OCI-LY1 (cell line): ENCODE measurements around the gene ADH6.

ENCODE experiments used
- H2AFZ ChIP-seq: fragments of 200-600 bp; sonication (generic), shearing (Covaris generic); 2 replicates; pipeline ENCODE4 v1.6.0; 2014; ENCODE audit warnings: antibody characterized with exemption, mild to moderate bottlenecking, low read length
- H3F3A ChIP-seq: fragments of 200-600 bp; sonication (generic), shearing (Covaris generic); 2 replicates; pipeline ENCODE4 v1.6.0; 2014; ENCODE audit warnings: mild to moderate bottlenecking, antibody characterized with exemption, low read length, moderate library complexity; ENCODE audit not compliant: insufficient read depth
- H3K27ac ChIP-seq: fragments of 200-600 bp; sonication (generic); 2 replicates; pipeline ENCODE4 v1.5.1; 2014; ENCODE audit warnings: low read length, mixed run types, mild to moderate bottlenecking, low read depth; ENCODE audit not compliant: poor library complexity, severe bottlenecking
- H3K27me3 ChIP-seq: fragments of 200-600 bp; sonication (generic); 2 replicates; pipeline ENCODE4 v1.6.0; 2014; ENCODE audit warnings: antibody characterized with exemption, mild to moderate bottlenecking, low read length, moderate library complexity; ENCODE audit not compliant: insufficient read depth
- H3K36me3 ChIP-seq: fragments of 200-600 bp; sonication (generic); 2 replicates; pipeline ENCODE4 v1.6.1; 2014; ENCODE audit warnings: mild to moderate bottlenecking, antibody characterized with exemption, low read length, moderate library complexity, mixed read lengths; ENCODE audit not compliant: insufficient read depth
- H3K4me1 ChIP-seq: fragments of 200-600 bp; sonication (generic); 2 replicates; pipeline ENCODE4 v1.5.1; 2014; ENCODE audit warnings: mild to moderate bottlenecking, low read length, moderate library complexity; ENCODE audit not compliant: insufficient read depth, severe bottlenecking
- H3K4me2 ChIP-seq: fragments of 200-600 bp; sonication (generic), shearing (Covaris generic); 2 replicates; pipeline ENCODE4 v1.6.1; 2014; ENCODE audit warnings: low read length
- H3K4me3 ChIP-seq: fragments of 200-600 bp; sonication (generic); 2 replicates; pipeline ENCODE4 v1.5.1; 2014; ENCODE audit warnings: low read length, low read depth, mild to moderate bottlenecking, mixed read lengths; ENCODE audit not compliant: poor library complexity, severe bottlenecking
- H3K79me2 ChIP-seq: fragments of 200-600 bp; shearing (Covaris generic); 2 replicates; pipeline ENCODE4 v1.6.1; 2016; ENCODE audit warnings: mixed run types, low read length, mixed read lengths; ENCODE audit not compliant: insufficient read depth
- H3K9ac ChIP-seq: fragments of 200-600 bp; sonication (generic), shearing (Covaris generic); 2 replicates; pipeline ENCODE4 v1.6.1; 2014; ENCODE audit warnings: mild to moderate bottlenecking, low read length, mixed read lengths
- H3K9me2 ChIP-seq: fragments of 200-600 bp; sonication (generic), shearing (Covaris generic); 2 replicates; pipeline ENCODE4 v1.6.1; 2014; ENCODE audit warnings: low read depth, mild to moderate bottlenecking, low read length, mixed read lengths
- H3K9me3 ChIP-seq: fragments of 200-600 bp; shearing (Covaris generic); 2 replicates; pipeline ENCODE4 v1.6.1; 2014; ENCODE audit warnings: low read length, mixed read lengths
- H4K20me1 ChIP-seq: fragments of 200-600 bp; sonication (generic), shearing (Covaris generic); 2 replicates; pipeline ENCODE4 v1.6.0; 2016; ENCODE audit warnings: mild to moderate bottlenecking, low read length; ENCODE audit not compliant: insufficient read depth
- CTCF ChIP-seq: fragments of 200-600 bp; sonication (generic), shearing (Covaris generic); IDR thresholded peaks from 2 replicates; pipeline ENCODE4 v1.5.1; 2017; ENCODE audit warnings: mild to moderate bottlenecking, antibody characterized with exemption, low read length, moderate library complexity, mixed read lengths
- EZH2 ChIP-seq: fragments of 200-600 bp; sonication (generic), shearing (Covaris generic); IDR thresholded peaks from 2 replicates; pipeline ENCODE4 v1.8.0; 2017; ENCODE audit warnings: borderline replicate concordance, mixed run types, mild to moderate bottlenecking, antibody characterized with exemption, low read length, moderate library complexity, mixed read lengths

ADH6 gene

GRCh38 chr4:99202536-99202935 is 16.5 kb downstream of the ADH6 start:
- Histone ChIP-seq H3K36me3 (no peaks in the 10 kb centered on the region), H3K9me2 (no peaks in the 10 kb centered on the region), H3K27me3 (no peaks in the 10 kb centered on the region), H4K20me1 (no peaks in the 10 kb centered on the region), H2AFZ (no peak overlapping the region), H3K9ac (no peak overlapping the region), H3K79me2 (no peaks in the 10 kb centered on the region), H3K4me1 (no peaks in the 10 kb centered on the region), H3K4me3 (no peak overlapping the region), H3K27ac (no peak overlapping the region), H3F3A (no peaks in the 10 kb centered on the region), H3K9me3 (no peaks in the 10 kb centered on the region), H3K4me2 (no peak overlapping the region)
- TF ChIP-seq EZH2 = no peak
- no peak for TF ChIP-seq CTCF

GRCh38 chr4:99202094-99202493 is 17.0 kb downstream of the ADH6 start:
- Histone ChIP-seq H3K27me3 (no peaks in the 10 kb centered on the region), H3F3A (no peaks in the 10 kb centered on the region)

GRCh38 chr4:99201690-99202089 is 17.4 kb downstream of the ADH6 start:
- Histone ChIP-seq H3K9me2 (no peaks in the 10 kb centered on the region), H3K9ac (no peak overlapping the region), H3K36me3 (no peaks in the 10 kb centered on the region), H4K20me1 (no peaks in the 10 kb centered on the region), H3K27me3 (no peaks in the 10 kb centered on the region), H2AFZ (no peak overlapping the region), H3K4me2 (no peak overlapping the region), H3F3A (no peaks in the 10 kb centered on the region), H3K9me3 (no peaks in the 10 kb centered on the region), H3K4me3 (no peak overlapping the region), H3K79me2 (no peaks in the 10 kb centered on the region), H3K27ac (no peak overlapping the region), H3K4me1 (no peaks in the 10 kb centered on the region)
- TF ChIP-seq CTCF (no peak), EZH2 (no peak)

More at GRCh38 chr4:99202094-99202493, 17.0 kb downstream of the ADH6 start:
- Histone ChIP-seq H4K20me1 (no peaks in the 10 kb centered on the region), H3K9ac (no peak overlapping the region), H3K9me3 (no peaks in the 10 kb centered on the region), H3K27ac (no peak overlapping the region), H3K4me1 (no peaks in the 10 kb centered on the region), H3K36me3 (no peaks in the 10 kb centered on the region), H3K4me3 (no peak overlapping the region), H3K9me2 (no peaks in the 10 kb centered on the region), H3K79me2 (no peaks in the 10 kb centered on the region), H3K4me2 (no peak overlapping the region), H2AFZ (no peak overlapping the region)
- TF ChIP-seq EZH2 = no peak

GRCh38 chr4:99200138-99200537 is 18.9 kb downstream of the ADH6 start:
- H3K27me3 ChIP-seq = no peaks in the 10 kb centered on the region
- no peaks in the 10 kb centered on the region for H3K79me2 ChIP-seq
- no peak overlapping the region for H3K4me3 ChIP-seq
- no peaks in the 10 kb centered on the region for H3K9me3 ChIP-seq
- no peak overlapping the region for H2AFZ ChIP-seq
- H3F3A ChIP-seq = no peaks in the 10 kb centered on the region
- no peak overlapping the region for H3K9ac ChIP-seq
- no peak for TF ChIP-seq EZH2
- TF ChIP-seq CTCF = no peak
- H3K4me2 ChIP-seq = no peak overlapping the region
- no peaks in the 10 kb centered on the region for H3K4me1 ChIP-seq
- H4K20me1 ChIP-seq = no peaks in the 10 kb centered on the region
- no peaks in the 10 kb centered on the region for H3K36me3 ChIP-seq
- H3K27ac ChIP-seq = no peak overlapping the region
- no peaks in the 10 kb centered on the region for H3K9me2 ChIP-seq
